ENCODE results near the gene CLPTM1L.
"Not testable (repeated sequence)": the region's sequence is repeated elsewhere in the genome, so short reads cannot be mapped to it uniquely, and the experiment has no call there.

The CLPTM1L gene

GRCh38 chr5:1311439-1312055 lies 33.4 kb downstream of the CLPTM1L start:
- no peak for DNase-seq

GRCh38 chr5:1310118-1310517 lies 34.8 kb downstream of the CLPTM1L start:
- no peak for DNase-seq

GRCh38 chr5:1304033-1304432 lies 40.9 kb downstream of the CLPTM1L start:
- DNase-seq = no peak

- DNase-seq = no peak
Measured at GRCh38 chr5:1302258-1302657, 42.6 kb downstream of the CLPTM1L start.

DNA sequence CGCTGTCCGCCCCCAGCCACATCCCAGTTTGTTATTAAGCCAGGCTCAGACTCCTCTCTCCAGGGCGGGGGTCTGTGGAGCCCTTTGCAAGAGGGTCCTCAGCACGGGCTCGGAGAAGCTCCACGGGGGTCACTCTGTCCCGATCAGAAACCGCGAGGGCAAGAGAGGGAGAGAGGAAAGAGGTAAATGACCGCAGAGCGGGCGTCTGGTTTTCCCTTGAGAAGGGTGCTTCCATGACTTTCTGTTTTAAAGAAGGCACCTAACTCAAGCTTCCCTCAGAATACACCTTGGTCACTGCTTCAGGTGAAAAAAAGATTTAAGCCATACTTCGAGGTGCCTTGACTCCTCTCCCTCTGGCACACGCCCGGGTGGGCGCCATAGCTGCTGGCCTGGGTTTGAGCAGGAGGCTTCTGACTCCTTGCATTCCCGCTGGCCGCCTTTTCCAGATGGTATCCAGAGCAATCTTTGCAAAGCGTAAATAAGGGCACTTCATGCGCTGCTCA lies 44.3 kb downstream of the CLPTM1L start:
- DNase-seq = no peak

- DNase-seq = no peak
Measured at GRCh38 chr5:1299961-1300360, 44.9 kb downstream of the CLPTM1L start.

GRCh38 chr5:1299511-1299850 lies 45.4 kb downstream of the CLPTM1L start:
- DNase-seq = no peak

DNA sequence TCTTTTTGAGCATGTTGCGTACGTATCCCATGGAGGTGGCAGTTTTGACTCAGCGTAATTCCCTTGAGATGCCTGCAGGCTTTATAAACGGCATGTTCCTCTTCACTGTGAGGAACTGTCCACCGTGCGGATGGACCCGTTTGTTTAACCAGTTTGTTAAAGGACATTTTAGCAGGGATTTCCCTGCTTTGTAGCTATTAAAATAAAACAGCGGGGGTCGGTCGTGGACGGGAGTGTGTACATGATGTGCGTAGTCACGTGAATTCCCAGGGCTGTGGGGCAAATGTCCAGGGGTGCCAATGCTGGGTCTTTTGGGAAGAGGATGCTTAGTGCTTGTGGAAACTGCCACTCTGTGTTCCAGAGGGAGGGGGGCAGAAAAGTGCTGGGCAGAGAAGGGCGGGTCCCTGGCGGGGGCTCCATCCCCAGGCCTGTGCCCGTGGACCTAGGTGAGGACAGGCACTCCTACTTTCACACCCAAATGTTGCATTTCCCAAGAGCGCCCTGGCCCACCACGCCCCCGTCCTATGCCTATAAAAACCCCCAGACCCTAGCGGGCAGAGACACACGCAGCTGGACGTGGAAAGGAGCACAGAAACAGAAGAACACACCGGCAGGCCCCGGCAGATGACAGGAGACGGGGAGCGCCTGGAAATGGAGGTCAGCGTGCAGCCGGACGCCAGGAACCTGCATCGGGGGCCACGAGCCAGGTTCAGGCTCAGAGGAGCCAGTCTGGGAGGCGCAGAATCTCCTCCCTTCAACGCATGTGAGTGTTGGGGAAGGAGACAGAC lies 46.0 kb downstream of the CLPTM1L start:
- no peak for DNase-seq

GRCh38 chr5:1298067-1298551 lies 46.8 kb downstream of the CLPTM1L start:
- no peak for DNase-seq

DNA sequence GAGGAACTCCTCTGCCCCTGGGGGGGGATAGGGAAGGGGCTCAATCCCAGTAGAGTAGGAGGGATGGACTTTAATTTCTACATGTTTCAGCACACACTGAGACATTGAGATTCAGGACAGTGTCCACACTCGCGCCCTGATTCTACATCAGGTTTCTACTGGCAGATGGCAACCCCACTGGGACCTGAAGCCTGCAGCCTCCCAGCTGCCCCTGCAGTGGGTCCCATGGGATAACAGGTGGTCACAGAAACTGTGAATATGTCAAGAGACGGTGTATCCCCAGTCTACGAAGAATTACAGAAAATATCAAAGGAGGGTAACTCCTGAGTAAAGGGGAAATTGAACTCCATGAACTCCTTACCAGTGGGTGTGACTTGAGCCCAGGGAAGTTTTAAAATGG lies 47.7 kb downstream of the CLPTM1L start:
- DNase-seq = no peak

GRCh38 chr5:1295650-1296037 lies 49.3 kb downstream of the CLPTM1L start:
- DNase-seq = no peak

GRCh38 chr5:1294835-1295649 lies 49.9 kb downstream of the CLPTM1L start, which contains the start of gene TERT:
TSS of gene TERT (minus strand) at chr5:1295068. CDS start at chr5:1294989, 79 bp downstream.
- DNase-seq = peak; percentile 16

DNA sequence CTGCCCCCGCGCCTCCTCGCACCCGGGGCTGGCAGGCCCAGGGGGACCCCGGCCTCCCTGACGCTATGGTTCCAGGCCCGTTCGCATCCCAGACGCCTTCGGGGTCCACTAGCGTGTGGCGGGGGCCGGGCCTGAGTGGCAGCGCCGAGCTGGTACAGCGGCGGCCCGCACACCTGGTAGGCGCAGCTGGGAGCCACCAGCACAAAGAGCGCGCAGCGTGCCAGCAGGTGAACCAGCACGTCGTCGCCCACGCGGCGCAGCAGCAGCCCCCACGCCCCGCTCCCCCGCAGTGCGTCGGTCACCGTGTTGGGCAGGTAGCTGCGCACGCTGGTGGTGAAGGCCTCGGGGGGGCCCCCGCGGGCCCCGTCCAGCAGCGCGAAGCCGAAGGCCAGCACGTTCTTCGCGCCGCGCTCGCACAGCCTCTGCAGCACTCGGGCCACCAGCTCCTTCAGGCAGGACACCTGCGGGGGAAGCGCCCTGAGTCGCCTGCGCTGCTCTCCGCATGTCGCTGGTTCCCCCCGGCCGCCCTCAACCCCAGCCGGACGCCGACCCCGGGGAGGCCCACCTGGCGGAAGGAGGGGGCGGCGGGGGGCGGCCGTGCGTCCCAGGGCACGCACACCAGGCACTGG lies 50.6 kb downstream of the CLPTM1L start:
- DNase-seq = no peak

DNA sequence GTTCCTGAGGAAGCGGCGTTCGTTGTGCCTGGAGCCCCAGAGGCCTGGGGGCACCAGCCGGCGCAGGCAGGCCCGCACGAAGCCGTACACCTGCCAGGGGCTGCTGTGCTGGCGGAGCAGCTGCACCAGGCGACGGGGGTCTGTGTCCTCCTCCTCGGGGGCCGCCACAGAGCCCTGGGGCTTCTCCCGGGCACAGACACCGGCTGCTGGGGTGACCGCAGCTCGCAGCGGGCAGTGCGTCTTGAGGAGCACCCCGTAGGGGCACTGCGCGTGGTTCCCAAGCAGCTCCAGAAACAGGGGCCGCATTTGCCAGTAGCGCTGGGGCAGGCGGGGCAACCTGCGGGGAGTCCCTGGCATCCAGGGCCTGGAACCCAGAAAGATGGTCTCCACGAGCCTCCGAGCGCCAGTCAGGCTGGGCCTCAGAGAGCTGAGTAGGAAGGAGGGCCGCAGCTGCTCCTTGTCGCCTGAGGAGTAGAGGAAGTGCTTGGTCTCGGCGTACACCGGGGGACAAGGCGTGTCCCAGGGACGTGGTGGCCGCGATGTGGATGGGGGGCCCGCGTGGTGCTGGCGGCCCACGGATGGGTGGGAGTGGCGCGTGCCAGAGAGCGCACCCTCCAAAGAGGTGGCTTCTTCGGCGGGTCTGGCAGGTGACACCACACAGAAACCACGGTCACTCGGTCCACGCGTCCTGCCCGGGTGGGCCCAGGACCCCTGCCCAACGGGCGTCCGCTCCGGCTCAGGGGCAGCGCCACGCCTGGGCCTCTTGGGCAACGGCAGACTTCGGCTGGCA lies 51.3 kb downstream of the CLPTM1L start:
- DNase-seq = no peak

DNA sequence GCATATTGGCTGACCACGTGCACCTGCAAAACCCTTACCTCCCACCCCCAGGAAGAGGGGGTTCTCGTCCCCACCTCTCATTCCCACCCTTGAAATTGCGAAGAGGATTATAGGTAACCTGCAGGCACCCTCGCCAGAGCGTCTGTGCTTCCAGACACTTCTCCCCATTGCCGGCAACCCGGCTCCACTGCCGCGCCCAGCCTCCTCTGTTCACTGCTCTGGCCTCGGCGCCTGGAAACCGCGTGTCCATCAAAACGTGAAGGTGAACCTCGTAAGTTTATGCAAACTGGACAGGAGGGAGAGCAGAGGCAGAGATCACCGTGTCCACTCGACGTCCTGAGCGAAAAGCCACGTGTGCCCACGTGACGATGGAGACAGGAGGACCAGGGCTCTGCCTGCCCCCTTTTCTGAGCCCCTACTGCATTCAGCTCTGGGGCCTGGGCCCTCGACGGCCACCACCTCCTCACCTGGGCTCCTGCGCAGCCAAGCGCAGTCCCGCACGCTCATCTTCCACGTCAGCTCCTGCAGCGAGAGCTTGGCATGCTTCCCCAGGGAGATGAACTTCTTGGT lies 52.0 kb downstream of the CLPTM1L start:
- no peak for DNase-seq

- no peak for DNase-seq
Measured at GRCh38 chr5:1292139-1292538, 52.8 kb downstream of the CLPTM1L start.

DNA sequence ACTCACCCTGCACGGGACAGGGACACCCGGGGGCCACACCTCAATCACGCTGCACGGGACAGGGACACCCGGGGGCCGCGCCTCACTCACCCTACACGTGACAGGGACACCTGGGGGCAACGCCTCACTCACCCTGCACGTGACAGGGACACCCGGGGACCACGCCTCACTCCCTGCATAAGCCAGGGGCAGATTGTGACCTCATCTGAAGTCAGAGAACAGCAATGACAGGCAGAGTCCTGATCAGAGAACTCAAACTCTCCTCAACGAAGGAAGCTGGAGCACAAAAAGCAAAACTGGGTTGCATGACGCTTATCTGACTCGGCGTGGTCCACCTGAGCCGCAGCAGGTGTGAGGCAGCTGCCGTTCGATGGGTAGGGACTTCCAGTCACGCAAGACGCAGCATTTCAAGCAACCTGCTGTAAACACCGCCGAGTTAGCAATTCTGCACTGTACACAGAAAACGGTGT lies 53.3 kb downstream of the CLPTM1L start:
- DNase-seq = no peak

- not testable (repeated sequence) for DNase-seq
Measured at GRCh38 chr5:1290956-1291355, 53.9 kb downstream of the CLPTM1L start.

DNA sequence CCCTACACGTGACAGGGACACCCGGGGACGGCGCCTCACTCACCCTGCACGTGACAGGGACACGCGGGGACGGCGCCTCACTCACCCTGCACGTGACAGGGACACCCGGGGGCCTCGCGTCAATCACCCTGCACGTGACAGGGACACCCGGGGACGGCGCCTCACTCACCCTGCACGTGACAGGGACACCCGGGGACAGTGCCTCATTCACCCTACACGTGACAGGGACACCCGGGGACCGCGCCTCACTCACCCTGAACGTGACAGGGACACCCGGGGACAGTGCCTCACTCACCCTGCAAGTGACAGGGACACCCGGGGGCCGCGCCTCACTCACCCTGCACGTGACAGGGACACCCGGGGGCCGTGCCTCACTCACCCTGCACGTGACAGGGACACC lies 55.3 kb downstream of the CLPTM1L start:
- DNase-seq = not testable (repeated sequence)

DNA sequence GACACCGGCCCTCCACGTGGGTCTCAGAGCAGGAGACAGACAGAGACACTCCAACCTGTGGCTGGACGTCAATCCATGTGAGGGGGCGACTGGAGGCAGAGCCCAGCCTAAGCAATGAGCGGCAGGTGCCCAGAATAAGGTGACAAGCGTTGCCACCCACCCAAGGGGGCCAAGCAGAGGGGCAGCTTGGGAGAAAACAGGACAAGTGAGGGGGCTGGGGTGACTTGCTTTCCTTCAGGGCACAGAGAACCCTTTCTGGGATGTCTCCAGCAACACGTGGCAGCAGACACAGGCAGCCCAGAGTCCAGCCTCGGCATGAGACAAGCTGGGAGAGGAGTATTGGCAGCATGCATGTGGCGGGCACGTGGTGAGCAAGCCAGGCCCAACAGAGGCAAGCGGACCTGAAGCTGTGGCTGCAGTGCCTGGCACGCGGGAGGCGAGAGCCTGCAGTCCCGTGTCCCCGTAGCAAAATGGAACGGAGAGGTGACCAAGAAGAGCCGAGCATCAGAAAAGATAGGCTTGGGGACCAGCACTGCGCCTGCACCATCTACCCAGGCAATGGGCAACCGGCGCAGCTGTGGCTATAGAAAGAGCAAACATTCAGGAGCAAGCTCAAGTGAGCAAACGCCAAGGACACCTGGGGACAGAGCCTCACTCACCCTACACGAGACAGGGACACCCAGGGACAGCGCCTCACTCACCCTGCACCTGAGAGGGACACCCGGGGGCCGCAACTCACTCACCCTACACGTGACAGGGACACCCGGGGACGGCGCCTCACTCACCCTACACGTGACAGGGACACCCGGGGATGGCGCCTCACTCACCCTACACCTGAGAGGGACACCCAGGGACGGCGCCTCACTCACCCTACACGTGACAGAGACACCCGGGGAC lies 56.2 kb downstream of the CLPTM1L start:
- no peak for DNase-seq

Data from hematopoietic multipotent progenitor cell treated with erythropoietin and hydrocortisone succinate and interleukin-3 and kit ligand, for 8 days (in vitro differentiated cells).